Measurements from ENCODE around the gene PSMD6. TPM values are rescaled to one million over a fixed set of nuclear protein-coding genes. Genes with fewer than 3 reads are reported as not detected.

The PSMD6 gene
- total and polyA plus RNA-seq, 9 of the 15 experiments (the other 6 are each of a cell fraction or from before 2014, with no cell fraction given) = 78.2 to 133 (median 113) TPM

DNA sequence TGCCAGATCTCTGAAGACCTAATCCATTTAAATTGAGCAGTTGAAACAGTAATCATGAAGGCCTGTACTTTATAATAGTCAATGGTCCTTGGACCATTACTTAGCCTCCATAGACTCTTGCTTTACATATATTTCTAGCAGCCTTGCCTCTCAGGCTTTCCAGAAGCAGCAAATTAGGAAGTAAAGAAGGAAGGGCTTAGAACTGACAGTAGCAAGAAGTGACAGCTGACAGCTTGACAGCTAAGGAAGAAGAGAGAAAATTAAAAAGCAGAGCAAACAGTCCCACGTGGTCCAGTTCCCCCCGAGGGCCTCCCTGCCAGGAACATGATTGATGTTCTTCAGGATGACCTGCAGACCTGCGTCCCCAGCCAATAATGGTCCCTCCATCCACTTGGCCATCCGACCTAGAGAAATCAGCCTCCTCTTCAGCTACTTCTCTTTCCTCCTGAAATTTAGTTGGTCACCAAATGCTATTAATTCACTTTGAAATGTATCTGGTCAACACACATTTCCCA is 15.0 kb upstream of the PSMD6 start:
- DNase-seq (ENCODE audit: extremely low read depth in 1 of 4, low spot score in 3 of 4) (no peak), FAIRE-seq (no peak), ATAC-seq (no peak)
- 0% methylated on average over 4 of the region's 4 CpGs for WGBS (ENCODE audit: insufficient coverage, low coverage, missing lambda C conversion rate)
- Histone ChIP-seq H3K4me1 (replicated peaks in 1 of 2; ENCODE audit: control insufficient read depth in 2 of 2, insufficient read depth in 2 of 2, low read length in 2 of 2) (no peaks in the 10 kb centered on the region), H2AFZ (ENCODE audit: low read depth, low read length) (no peak overlapping the region), H3K4me3 (no peak overlapping the region), H3K9ac (ENCODE audit: insufficient read depth in 1 of 2, low read depth in 2 of 2, low read length in 2 of 2) (no peak overlapping the region), H3K36me3 (ENCODE audit: control insufficient read depth, insufficient read depth, low read length) (no peaks in the 10 kb centered on the region), H4K20me1 (replicated peaks; ENCODE audit: control insufficient read depth, insufficient read depth, low read length) (no peaks in the 10 kb centered on the region), H3K79me2 (ENCODE audit: control insufficient read depth, insufficient read depth, low read length) (no peaks in the 10 kb centered on the region), H3K9me3 (replicated peaks; ENCODE audit: control insufficient read depth, insufficient read depth, low read depth, low read length) (no peaks in the 10 kb centered on the region), H3K27ac (ENCODE audit: extremely low read depth, low read depth, low read length) (no peak overlapping the region), H3K9me1 (ENCODE audit: control insufficient read depth, insufficient read depth, low read length) (no peaks in the 10 kb centered on the region), H3K4me2 (ENCODE audit: insufficient read depth, low read length) (no peak overlapping the region), H3K27me3 (ENCODE audit: control insufficient read depth in 2 of 2, insufficient read depth in 2 of 2, low read length in 2 of 2) (peaks cover 0 to 6% of the 10 kb centered on the region in 2 experiments; a peak in 2 of 5 replicates)
- intact Hi-C loops (cut with micrococcal nuclease) = no loop called here
- ChIA-PET CTCF (ENCODE audit: low intra/inter-chr PET ratio) (no interaction called here), POLR2A (no interaction called here)
- in situ Hi-C loops (cut with MboI) = no loop called here
- no TSS peak for BruUV-seq (replicated peaks)
- no peak for TF ChIP-seq ZNF133 (CRISPR knock-in tag; IDR thresholded peaks at IDR 0.05)
- TF ChIP-seq, protein P1, sequence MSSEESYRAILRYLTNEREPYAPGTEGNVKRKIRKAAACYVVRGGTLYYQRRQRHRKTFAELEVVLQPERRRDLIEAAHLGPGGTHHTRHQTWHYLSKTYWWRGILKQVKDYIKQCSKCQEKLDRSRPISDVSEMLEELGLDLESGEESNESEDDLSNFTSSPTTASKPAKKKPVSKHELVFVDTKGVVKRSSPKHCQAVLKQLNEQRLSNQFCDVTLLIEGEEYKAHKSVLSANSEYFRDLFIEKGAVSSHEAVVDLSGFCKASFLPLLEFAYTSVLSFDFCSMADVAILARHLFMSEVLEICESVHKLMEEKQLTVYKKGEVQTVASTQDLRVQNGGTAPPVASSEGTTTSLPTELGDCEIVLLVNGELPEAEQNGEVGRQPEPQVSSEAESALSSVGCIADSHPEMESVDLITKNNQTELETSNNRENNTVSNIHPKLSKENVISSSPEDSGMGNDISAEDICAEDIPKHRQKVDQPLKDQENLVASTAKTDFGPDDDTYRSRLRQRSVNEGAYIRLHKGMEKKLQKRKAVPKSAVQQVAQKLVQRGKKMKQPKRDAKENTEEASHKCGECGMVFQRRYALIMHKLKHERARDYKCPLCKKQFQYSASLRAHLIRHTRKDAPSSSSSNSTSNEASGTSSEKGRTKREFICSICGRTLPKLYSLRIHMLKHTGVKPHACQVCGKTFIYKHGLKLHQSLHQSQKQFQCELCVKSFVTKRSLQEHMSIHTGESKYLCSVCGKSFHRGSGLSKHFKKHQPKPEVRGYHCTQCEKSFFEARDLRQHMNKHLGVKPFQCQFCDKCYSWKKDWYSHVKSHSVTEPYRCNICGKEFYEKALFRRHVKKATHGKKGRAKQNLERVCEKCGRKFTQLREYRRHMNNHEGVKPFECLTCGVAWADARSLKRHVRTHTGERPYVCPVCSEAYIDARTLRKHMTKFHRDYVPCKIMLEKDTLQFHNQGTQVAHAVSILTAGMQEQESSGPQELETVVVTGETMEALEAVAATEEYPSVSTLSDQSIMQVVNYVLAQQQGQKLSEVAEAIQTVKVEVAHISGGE (CRISPR knock-in tag; IDR thresholded peaks at IDR 0.05) = peak in 1 of 3 experiments; percentile 59; a peak in 1 of 6 replicates

Measured in K562 (cell line).